Neural cell (in vitro differentiated cells): ENCODE measurements around the gene RHOF.

ENCODE experiments used
- EP300 ChIP-seq: fragments of 450-650 bp; conservative IDR thresholded peaks from 2 replicates; pipeline ENCODE4 v1.6.1; 2014; ENCODE audit warnings: antibody characterized with exemption, mild to moderate bottlenecking, moderate library complexity; ENCODE audit not compliant: poor library complexity, severe bottlenecking
- EZH2 ChIP-seq: fragments of 200-600, 300-800 bp; shearing (Covaris generic), sonication (generic); IDR thresholded peaks from 2 replicates; pipeline ENCODE4 v1.6.1; 2014; ENCODE audit warnings: antibody characterized with exemption, low read length, borderline replicate concordance, mild to moderate bottlenecking; ENCODE audit not compliant: insufficient read depth, poor library complexity, severe bottlenecking
- POLR2AphosphoS5 ChIP-seq: IDR thresholded peaks from 2 replicates; pipeline ENCODE4 v1.6.1; 2012
- TAF1 ChIP-seq: IDR thresholded peaks from 2 replicates; pipeline ENCODE4 v1.6.1; 2012; ENCODE audit warnings: low read depth
- TF ChIP-seq, protein P1 (sequence below): fragments of 450-650 bp; IDR thresholded peaks from 2 replicates; pipeline ENCODE4 v1.5.1; 2014; ENCODE audit warnings: antibody characterized with exemption, mild to moderate bottlenecking, moderate library complexity; ENCODE audit not compliant: poor library complexity, severe bottlenecking
- TF ChIP-seq, protein P2 (sequence below): IDR thresholded peaks from 2 replicates; pipeline ENCODE4 v1.6.1; 2012; ENCODE audit warnings: borderline replicate concordance

DNA sequence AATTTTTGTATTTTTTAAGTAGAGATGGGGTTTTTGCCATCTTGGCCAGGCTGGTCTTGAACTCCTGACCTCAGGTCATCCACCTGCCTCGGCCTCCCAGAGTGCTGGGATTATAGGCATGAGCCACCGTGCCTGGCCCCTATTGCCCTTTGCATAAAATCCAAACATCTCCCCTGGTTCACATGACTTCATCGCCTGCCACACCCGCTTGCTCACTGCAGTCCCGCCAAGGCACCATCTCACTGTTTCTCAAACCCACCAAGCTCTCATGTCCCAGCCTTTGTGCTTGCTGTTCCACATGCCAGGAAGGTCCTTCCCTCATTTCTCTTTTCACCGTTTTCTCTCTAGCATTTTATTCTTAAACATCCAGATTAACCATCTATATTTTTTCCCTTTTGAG is 9.7 kb downstream of the RHOF start:
- no peak for TF ChIP-seq EZH2
- no peak for TF ChIP-seq TAF1
- TF ChIP-seq, protein P1, sequence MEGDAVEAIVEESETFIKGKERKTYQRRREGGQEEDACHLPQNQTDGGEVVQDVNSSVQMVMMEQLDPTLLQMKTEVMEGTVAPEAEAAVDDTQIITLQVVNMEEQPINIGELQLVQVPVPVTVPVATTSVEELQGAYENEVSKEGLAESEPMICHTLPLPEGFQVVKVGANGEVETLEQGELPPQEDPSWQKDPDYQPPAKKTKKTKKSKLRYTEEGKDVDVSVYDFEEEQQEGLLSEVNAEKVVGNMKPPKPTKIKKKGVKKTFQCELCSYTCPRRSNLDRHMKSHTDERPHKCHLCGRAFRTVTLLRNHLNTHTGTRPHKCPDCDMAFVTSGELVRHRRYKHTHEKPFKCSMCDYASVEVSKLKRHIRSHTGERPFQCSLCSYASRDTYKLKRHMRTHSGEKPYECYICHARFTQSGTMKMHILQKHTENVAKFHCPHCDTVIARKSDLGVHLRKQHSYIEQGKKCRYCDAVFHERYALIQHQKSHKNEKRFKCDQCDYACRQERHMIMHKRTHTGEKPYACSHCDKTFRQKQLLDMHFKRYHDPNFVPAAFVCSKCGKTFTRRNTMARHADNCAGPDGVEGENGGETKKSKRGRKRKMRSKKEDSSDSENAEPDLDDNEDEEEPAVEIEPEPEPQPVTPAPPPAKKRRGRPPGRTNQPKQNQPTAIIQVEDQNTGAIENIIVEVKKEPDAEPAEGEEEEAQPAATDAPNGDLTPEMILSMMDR: no peak
- no peak for TF ChIP-seq EP300
- TF ChIP-seq POLR2AphosphoS5: no peak
- TF ChIP-seq, protein P2, sequence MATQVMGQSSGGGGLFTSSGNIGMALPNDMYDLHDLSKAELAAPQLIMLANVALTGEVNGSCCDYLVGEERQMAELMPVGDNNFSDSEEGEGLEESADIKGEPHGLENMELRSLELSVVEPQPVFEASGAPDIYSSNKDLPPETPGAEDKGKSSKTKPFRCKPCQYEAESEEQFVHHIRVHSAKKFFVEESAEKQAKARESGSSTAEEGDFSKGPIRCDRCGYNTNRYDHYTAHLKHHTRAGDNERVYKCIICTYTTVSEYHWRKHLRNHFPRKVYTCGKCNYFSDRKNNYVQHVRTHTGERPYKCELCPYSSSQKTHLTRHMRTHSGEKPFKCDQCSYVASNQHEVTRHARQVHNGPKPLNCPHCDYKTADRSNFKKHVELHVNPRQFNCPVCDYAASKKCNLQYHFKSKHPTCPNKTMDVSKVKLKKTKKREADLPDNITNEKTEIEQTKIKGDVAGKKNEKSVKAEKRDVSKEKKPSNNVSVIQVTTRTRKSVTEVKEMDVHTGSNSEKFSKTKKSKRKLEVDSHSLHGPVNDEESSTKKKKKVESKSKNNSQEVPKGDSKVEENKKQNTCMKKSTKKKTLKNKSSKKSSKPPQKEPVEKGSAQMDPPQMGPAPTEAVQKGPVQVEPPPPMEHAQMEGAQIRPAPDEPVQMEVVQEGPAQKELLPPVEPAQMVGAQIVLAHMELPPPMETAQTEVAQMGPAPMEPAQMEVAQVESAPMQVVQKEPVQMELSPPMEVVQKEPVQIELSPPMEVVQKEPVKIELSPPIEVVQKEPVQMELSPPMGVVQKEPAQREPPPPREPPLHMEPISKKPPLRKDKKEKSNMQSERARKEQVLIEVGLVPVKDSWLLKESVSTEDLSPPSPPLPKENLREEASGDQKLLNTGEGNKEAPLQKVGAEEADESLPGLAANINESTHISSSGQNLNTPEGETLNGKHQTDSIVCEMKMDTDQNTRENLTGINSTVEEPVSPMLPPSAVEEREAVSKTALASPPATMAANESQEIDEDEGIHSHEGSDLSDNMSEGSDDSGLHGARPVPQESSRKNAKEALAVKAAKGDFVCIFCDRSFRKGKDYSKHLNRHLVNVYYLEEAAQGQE: no peak
